HG03460 (cell line): ENCODE results near the gene SRGAP2C.
"Not testable (repeated sequence)": the region's sequence is repeated elsewhere in the genome, so short reads cannot be mapped to it uniquely, and the experiment has no call there.

Experiments
- ATAC-seq: cut with Tn5 transposase; IDR thresholded peaks from one replicate; pipeline ENCODE4 v1.9.1; 2021; ENCODE audit not compliant: unreplicated experiment

The SRGAP2C gene

DNA sequence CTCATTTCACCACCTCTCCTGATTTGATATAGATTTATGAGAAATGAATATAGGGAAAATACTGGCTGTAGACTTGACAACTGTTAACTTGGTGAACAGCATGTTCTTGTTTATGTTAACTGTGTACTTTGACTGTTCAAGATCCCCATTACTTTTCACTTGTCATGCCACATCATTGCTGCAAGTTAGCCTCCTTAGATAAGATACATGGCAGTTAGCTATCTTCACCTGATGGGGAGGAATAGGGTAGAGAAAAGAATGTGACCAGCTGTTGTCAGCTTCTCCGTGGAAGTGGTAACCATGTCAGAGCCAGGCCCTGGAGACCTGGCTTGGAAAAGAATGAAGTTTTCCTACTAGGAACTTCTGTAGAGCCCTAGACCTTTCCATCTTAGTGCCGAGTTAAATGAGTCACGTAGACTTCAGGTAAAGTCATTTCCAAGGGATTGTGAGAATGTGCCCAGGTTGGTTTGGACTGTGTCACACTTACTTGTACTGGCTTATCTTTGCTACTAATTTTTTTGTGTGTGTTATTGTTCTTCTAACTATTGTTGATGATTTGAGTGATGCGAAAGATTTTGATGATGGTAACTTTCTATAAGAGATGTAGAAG, 41.6 kb downstream of the SRGAP2C start:
- not testable (repeated sequence) for ATAC-seq

DNA sequence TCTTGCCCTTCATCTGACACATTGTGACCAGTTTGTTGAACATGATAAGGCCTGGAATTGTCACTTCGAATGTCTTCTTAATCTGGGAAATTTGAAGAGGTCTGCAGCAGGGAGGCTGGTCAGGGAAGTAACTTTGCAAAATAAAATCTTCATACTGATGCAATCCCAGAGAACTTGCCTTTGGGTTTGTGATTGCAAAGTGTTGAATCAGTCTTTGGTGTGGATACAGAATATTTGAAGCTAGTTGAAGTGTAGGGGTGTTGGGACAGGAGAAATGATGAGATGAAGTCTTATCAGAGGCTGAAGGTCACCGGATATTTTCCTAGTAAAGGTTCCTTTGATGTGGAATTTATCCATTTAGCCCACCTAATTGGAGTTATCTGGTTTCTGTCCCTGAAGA, 42.1 kb downstream of the SRGAP2C start:
- ATAC-seq: not testable (repeated sequence)

DNA sequence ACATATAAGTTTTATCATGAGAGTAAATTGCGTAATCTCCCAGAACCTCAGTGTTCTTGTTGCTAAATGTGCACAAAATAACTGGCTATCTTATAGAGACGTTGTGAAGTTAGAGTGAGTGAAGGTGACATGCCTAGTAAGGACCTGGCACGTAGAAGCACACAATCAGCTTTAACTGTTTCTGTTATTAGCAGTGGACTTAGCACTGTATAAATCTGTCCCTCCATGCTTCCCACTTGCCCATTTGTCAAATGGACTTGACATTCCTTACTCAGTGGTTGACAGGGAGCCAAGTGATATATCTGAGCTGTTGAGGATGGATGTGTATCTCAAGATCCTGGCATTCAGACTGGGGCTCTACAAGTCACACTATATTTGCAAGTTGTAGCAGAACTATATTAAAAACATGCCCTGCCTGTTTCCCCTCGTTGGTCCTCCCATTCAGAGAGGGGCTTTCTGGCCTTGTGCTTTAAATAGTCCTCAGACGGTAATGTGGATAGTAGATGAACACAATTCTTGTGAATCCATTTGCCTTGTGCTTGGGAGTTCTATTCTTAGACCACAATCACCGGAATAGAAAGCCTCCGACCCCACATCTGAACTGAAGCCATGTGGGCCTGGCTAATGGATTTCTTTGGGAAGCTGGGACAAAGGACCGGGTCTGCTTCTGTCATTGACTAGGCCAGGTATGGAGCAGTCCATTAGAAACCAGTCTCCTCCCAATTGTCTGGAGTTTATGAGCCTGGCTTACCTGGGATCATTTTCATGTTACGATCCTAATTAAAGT, 43.0 kb downstream of the SRGAP2C start:
- not testable (repeated sequence) for ATAC-seq

DNA sequence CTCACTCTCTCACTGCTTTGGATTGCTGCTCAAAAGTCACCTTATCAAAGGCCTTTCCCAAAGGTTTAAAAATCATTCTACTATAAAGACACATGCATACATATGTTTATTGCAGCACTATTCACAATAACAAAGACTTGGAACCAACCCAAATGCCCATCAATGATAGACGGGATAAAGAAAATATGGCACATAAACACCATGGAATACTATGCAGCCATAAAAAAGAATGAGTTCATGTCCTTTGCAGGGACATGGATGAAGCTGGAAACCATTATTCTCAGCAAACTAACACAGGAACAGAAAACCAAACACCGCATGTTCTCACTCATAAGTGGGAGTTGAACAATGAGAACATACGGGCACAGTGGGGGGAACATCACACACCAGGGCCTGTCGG, 45.9 kb downstream of the SRGAP2C start:
- not testable (repeated sequence) for ATAC-seq

DNA sequence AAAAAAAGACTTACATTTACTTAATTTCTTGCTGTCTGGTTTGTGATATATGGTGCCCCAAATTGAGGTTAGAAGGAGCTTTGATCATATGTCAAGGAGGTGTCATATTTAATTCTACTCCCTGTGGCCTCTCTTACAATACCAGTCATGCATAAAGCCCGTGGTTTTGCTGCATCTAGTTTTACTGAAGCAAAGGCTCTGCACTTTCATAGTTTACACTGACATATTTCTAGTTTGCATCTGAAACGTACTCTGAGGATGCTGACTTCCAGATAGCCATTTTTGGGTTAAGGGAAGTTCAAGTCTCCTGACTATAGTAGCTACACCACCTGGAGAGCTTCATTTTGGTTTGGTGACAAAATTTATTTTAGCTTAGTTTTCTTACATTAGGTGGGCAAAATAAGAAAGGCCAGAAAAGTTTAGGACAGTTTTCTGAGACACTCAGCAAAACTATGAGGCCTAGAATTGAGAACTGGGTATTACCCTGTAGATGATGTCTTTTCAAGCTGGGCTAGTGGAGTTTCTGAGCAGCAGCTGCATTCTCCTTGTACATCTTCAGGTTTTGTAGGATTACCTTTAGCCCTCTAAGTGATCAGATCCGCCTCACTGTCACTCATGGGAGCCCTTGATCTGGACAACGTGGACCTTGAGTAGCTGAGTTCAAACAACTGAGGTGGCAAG, 47.8 kb downstream of the SRGAP2C start:
- peak; percentile 62 for ATAC-seq

DNA sequence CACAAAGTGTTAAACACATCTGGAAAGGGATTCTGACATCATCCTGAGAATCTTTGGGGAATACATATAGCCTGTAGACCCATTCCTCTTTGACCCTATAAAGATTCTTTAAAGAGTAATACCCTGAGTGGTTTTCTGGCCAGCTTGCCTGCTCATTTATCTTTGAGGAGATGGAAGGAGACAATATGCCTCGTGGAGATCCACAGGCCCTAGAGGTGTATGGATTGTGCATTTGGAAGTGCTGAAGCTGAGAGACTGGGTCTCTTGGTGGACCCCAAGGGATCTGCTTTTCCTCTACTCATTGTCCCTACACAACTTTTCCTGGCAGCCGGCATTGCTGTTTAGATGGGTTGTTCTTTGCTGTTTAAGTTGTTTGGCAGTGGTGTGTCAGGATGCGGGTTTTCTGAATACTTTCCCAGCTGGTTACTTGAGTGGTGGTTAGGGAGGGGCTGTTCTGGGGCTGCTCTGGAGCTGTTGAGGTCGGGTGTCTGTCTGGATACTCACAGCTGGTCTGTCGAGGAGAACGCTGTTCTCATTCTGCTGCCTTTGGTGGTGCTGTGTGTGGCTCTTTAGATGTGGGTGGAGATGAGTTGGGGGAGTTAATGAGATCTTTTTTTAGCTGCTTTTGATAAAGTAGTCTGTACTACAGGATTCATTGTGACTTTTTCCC, 49.5 kb downstream of the SRGAP2C start:
- not testable (repeated sequence) for ATAC-seq

DNA sequence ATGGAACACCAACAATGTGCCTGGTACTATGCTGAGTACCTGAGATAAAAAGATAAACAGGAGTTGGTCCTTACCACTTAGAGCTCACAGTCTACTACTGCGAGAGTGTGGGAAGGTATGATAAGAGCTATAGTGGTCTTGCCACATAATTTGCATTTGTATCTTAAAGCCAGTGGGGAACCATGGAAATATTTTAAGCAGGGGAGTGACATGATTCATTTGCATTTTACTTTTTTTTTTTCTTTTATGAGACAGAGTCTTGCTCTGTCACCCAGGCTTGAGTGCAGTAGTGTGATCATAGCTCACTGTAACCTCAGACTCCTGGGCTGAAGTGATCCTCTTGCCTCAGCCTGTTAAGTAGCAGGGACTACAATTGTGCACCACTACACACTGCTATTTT, 53.6 kb downstream of the SRGAP2C start:
- ATAC-seq: peak; percentile 73

DNA sequence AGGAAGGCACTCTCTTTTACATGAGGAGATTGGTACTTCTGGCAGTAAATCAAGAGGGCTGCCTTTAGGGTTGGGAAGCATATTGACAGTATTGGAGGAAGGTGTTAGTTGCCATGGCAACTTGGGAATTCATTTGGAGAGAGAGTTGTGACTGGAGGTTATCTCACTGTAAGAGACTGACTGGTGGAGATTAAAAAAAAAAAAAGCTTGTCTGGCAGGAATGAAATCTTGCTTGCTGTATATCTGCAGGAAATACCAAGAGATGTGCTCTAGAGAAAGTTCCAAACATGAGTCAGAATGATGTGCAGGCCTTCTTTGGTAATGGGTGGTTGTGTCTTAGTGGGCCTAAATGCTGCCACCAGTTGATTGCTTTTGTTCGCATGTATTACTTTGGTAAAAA, 59.1 kb downstream of the SRGAP2C start:
- ATAC-seq: not testable (repeated sequence)

DNA sequence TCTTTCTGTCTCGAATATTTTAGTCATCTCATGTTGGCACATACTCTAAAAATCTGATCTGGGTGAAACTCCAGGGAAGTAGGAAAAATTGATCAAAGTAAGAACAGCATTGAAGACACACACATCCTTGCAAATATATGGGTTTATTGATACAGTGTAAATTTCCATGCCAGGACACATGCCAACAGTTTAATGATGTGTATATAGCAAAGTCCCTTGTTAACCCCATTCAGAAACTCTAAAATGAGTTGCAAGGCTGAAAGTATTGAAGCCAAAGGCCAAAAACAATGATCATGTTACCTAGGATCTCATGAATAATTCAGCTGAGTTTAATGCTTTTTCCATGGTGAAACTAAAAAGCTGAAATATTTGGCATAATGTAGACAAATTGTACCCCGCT, 61.6 kb downstream of the SRGAP2C start:
- not testable (repeated sequence) for ATAC-seq

DNA sequence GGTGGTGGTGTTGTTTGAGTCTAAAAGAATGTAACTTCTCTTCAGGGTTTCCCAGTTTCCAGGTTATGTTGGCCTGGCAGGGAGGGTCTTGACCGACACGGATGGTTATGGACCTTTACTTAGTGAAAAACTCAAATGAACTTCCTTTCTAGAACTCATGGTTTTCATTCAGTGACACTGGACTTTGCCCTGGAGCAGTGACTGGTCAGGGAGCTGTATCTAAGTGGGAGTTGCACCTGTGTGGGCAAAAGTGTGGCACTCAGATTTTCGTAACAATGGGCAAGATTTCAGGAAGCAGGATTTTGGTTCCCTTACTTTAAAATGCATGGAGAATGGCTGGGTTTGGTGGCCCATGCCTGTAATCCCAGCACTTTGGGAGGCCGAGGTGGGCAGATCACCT, 67.9 kb downstream of the SRGAP2C start:
- not testable (repeated sequence) for ATAC-seq

DNA sequence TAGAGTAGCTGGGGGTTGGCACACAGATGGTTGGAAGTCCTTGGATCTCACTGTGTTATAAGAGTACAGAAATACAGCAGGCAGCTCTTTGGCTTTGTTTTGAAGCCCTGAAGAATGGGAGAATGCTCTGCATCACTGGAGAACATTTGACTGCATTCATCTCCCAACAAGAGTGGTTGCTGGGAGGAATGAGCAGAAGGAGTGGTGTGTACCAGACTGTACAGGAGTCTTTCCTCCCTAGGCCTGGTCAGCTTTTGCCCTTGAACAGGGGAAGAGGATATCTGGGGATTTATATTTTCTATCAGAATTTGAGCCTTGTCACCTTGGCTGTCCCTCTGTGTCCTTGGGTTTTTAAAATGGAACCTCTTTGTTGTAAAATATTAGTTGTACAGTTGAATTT, 69.8 kb downstream of the SRGAP2C start:
- not testable (repeated sequence) for ATAC-seq

DNA sequence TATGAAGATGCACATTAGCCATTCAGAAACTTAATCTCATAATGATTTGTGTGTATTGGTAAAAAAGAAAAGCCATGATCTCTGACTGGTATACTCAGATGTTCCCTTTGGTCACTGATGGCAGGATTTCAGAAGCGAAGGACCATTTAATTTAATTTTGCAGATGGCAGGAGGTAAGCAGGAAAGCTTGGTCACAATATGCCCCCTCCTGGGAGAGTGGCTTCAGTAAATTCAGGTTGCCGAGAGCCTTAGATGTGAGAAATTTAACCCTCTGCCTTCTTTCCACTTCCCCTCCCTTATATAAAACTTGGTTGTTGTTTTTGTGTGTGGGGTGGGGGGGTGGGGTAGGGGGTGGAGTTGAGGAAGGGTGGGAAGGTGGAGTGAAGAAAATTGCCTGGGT, 72.9 kb downstream of the SRGAP2C start:
- ATAC-seq: not testable (repeated sequence)

DNA sequence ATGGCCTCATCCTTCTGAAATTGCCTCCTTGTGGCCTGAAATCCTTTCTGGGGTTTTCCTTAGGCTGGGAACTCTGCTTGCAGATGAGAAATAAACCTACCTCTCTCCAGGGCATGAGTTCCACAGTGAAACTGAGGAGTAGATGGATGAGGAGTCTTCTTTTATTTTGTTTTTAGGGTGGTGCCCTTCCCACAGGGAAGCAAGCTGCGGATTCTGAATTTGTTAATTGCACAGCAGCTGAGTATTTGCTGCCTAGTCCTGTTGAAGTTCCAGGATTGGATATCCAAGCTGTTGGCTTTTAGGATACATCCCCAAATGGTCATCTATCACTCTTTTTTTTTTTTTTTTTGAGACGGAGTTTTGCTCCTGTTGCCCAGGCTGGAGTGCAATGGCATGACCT, 73.4 kb downstream of the SRGAP2C start:
- ATAC-seq: not testable (repeated sequence)

DNA sequence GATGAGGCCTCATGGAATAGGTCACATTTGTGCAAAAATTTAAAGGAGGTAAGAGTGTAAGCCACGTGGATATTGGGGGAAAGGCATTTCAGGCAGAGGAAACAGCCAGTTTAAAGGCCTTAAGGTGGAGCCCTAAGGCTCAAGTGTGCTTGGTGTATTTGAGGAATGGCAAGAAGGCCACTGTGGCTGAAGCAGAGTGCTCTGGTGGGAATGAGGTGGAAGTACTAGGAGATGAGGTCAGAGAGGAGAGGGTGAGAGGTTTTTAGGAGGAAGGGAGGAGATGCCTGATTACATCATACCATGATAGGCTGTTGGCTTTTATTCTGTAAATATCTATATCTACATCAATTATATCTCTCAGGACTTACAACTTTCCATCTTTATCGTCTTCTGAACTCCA, 75.4 kb downstream of the SRGAP2C start:
- not testable (repeated sequence) for ATAC-seq

DNA sequence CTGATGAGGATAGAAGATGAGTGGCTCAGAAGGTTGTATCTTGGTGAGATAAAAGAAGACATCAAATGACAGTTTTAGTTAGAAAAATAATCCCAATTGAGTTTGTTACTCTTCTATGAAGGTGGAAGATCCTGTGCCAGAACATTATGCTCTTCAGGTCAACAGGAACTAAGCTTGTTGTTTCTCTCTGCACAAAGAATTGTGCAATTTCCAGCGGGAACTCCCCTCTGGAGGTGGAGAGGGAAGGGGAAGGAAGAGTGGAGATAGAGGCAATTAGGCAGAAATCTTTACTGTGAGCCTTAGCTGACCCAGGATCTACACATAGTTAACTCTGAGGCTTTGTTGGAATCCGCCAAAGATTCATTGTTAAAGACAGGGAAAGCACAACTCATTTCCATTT, 77.4 kb downstream of the SRGAP2C start:
- not testable (repeated sequence) for ATAC-seq

DNA sequence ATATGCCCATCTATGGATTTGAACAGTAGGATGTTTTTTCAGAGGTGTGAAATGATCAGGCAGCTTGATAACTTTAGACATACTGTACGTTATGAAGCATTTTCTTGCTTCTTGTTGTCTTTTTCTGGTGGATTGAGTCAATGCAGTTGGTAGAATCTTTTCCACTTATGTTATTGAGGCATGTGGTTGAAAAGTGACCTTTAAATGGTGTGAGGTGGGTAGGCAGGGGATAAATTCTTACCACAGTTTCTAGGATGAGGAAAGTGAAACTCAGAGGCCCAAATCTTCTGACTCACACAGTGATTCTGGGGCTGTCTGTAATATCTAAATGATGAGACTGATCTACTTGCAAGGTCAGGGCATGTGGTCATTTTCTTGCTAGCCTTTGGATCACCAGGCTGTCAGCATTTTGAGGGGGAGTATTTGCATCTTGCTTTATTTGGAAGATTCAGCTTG, 79.0 kb downstream of the SRGAP2C start:
- ATAC-seq: peak; percentile 71

DNA sequence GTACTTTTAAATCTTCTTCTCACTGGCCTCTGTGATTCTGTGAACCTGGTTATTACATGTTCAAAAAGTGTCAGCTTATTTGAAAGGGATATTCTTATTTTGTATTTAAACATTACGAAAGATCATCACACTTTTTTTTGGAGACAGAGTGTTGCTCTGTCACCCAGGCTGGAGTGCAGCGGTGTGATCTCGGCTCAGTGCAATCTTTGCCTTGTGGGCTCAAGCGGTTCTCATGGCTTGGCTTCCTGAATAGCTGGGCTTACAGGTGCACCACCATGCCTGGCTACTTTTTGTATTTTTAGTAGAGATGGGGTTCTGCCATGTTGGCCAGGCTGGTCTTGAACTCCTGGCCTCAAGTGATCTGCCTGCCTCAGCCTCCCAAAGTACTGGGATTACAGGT, 82.3 kb downstream of the SRGAP2C start:
- ATAC-seq: not testable (repeated sequence)

DNA sequence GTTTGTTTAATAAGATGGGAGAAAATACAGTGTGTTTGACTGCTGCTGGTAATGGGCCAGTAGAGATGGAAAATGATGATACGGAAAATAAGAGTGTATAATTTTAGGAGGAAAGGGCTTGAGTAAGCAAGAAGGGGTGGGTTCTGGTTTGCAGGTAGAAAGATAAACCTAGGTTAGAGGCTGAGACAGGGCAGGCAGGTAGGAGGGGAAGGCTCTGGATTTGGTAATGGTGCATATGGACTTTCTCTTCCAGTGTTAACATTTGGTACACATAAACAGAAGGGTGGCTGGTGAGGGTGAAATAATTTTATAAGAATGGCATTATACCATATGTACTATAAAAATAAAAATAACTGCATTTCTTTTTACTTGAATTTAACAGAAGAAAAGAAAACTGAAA, 84.5 kb downstream of the SRGAP2C start:
- not testable (repeated sequence) for ATAC-seq

DNA sequence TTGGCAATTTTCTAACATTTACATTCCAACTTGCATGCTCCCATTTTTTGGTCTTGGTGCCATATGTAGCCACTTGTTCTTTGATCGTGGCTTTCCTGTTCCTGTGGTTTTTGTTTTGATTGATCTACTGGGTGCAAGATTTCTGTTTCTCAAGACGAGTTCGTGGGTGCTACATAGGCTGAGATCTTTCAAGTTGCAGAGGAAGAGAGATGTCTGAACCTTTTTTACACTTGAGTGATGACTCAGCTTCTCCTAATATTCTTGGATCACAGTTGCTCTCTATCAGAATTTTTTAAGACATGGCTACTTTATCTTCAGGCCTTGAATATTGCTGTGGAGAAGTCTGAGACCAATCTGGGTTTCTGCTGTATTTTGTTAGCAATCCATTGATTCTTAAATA, 85.2 kb downstream of the SRGAP2C start:
- not testable (repeated sequence) for ATAC-seq

DNA sequence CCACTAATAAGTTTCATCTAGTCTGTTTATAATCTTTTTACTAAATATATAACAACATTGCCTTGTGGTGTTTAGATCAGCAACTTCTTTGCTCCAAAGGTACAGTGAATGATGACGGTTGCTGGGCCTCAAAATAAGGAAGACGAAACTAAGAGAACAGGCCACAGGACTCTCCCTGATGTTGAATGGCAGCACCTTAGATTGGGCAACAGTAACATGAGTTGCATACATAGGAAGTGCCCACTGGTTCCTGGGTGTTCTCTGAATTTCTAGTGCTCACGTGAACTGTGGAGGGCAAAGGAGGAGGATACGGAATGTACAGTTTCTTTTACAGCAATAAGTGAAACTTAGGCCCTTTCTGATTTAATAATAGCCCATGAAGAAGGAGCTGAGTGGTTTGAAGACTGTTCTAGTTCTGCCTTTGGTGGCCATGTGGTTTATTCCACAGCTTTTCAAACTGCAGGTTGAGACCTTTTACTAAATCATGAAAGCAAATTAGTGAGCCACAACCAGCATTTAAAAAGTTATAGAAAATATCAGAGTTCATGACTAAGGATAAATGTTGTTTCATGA, 86.5 kb downstream of the SRGAP2C start:
- ATAC-seq: peak; percentile 40

DNA sequence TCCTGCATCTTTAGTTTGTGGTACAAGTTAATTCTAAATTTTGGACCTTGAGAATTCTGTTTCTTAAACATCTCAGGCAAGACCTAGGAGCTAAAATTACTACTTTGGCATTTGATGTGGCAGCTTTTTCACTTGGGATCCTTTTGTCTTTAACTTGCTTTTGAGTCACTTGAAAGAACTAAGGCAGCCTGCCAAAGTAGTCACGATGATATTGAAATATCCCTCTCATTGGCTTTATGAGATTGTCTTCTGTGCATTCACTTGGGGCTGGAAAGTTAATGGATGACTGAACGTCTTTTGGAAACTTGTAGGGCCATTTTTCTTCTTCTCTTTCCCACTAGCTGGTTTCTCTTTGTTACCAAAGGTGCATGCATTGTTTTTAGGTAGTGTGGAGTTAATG, 90.7 kb downstream of the SRGAP2C start:
- not testable (repeated sequence) for ATAC-seq
